ENCODE data around the gene IMPACT.

The IMPACT gene

DNA sequence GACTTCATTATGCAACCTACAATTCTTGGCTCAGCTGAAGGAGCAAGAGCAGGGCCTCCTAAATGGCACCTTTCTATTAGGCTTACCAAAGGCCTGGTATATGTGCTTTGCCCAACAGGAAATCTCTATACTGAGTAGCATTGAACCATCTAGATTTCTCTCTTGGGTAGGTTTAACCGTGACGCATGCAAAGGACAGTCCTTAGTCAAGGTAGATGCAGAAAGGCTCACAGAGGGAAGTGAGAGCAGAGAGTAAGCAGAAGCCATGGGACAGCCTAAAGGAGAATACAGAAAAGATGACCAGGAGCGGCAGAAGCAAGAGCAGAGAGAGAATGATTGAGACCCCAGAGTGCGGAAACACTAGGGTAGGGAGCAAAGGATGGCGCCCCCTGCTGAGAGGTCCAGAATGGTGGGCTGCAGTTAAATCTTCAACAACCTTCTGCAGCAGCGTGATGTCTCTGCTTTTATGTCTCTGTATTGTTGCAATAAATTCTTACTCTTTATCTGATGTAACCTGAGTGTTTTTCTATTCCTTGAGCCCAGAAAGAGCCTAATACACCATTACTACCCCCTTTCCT is 24.2 kb upstream of the IMPACT start:
- no peak for DNase-seq (ENCODE audit: low read depth)
- TF ChIP-seq, protein P1, sequence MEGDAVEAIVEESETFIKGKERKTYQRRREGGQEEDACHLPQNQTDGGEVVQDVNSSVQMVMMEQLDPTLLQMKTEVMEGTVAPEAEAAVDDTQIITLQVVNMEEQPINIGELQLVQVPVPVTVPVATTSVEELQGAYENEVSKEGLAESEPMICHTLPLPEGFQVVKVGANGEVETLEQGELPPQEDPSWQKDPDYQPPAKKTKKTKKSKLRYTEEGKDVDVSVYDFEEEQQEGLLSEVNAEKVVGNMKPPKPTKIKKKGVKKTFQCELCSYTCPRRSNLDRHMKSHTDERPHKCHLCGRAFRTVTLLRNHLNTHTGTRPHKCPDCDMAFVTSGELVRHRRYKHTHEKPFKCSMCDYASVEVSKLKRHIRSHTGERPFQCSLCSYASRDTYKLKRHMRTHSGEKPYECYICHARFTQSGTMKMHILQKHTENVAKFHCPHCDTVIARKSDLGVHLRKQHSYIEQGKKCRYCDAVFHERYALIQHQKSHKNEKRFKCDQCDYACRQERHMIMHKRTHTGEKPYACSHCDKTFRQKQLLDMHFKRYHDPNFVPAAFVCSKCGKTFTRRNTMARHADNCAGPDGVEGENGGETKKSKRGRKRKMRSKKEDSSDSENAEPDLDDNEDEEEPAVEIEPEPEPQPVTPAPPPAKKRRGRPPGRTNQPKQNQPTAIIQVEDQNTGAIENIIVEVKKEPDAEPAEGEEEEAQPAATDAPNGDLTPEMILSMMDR (IDR thresholded peaks at IDR 0.05; ENCODE audit: low read length, missing control alignments): peak; percentile 18
- H3K4me3 ChIP-seq (replicated peaks; ENCODE audit: low read depth, low read length): no peak overlapping the region

DNA sequence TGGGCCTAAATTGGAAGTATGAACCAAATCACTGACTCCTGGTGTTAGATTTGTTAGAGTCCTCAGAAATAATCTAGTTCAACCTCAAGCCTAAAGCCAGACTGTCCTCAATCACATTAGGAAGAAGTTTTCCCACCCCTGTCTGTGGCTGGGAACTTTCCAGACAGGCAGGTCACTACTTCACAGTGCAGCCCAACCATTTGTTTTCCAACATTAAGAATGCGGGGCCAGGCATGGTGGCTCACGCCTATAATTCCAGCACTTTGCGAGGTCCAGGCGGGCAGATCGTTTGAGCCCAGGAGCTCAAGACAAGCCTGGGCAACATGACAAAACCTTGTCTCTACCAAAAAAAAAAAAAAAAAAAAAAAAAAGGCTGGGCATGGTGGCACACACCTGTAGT is 23.4 kb upstream of the IMPACT start:
- H3K4me3 ChIP-seq (replicated peaks; ENCODE audit: low read depth, low read length): no peak overlapping the region
- no peak for DNase-seq (ENCODE audit: low read depth)
- TF ChIP-seq, protein P1 (IDR thresholded peaks at IDR 0.05; ENCODE audit: low read length, missing control alignments): no peak

DNA sequence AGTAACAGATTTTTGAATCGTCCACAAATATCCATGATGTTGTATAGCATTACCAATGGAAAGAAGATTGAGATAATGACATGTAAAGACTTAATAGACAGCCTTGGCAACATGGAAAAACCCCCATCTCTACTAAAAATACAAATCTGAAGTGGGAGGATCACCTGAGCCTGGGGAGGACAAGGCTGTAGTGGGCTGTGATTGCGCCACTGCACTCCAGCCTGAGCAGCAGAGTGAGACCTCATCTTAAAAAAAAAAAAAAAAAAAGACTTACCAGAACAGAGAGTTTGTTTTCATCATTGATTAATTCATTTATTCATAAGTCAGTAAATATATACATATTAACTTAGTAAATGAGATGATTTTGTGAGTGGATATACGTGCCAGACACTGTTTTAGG is 21.9 kb upstream of the IMPACT start:
- DNase-seq (ENCODE audit: low read depth): no peak
- TF ChIP-seq, protein P1 (IDR thresholded peaks at IDR 0.05; ENCODE audit: low read length, missing control alignments): no peak
- H3K4me3 ChIP-seq (replicated peaks; ENCODE audit: low read depth, low read length): no peak overlapping the region

DNA sequence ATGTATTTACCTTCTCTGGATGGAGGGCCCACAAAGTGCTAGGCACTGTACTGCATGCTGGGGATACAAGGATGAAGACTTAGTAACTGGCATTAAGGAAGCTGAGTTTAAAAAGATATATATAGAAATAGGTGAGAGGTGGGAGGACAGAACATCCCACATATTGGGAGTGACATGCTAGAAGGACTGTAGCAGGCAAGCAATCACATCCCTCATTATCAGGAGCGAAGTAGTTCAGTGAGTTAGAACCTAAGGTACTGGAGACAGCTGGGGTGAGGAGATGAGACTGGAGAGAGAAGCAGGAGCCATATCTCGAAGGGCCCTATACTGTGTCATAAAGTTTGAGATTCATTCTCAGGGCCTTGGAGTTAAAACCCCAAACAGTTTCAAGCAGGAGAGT is 18.0 kb upstream of the IMPACT start:
- no peak for DNase-seq (ENCODE audit: low read depth)
- no peak overlapping the region for H3K4me3 ChIP-seq (replicated peaks; ENCODE audit: low read depth, low read length)
- TF ChIP-seq, protein P1 (IDR thresholded peaks at IDR 0.05; ENCODE audit: low read length, missing control alignments): no peak

DNA sequence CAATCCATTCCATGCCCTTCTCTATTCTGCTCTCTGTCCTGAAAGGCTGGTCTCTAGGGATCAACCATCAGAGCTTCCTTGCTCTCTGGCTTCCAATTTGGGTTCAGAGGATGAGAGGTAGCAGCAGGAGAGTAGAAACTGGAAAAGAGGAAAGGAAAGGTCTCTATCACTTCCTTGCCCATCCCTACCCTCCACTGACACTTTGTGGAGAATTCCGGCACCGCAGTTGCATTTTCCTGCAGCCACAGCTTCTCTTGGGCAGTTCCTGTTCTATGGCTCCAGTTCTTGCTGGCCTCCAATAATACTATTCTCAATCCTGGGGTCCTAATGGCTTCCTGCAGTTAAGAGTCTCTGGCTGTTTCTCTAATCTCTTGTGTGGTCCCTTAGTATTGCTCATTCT is 13.3 kb upstream of the IMPACT start:
- TF ChIP-seq, protein P1 (IDR thresholded peaks at IDR 0.05; ENCODE audit: low read length, missing control alignments): peak; percentile 28
- no peak for DNase-seq (ENCODE audit: low read depth)
- H3K4me3 ChIP-seq (replicated peaks; ENCODE audit: low read depth, low read length): no peak overlapping the region

DNA sequence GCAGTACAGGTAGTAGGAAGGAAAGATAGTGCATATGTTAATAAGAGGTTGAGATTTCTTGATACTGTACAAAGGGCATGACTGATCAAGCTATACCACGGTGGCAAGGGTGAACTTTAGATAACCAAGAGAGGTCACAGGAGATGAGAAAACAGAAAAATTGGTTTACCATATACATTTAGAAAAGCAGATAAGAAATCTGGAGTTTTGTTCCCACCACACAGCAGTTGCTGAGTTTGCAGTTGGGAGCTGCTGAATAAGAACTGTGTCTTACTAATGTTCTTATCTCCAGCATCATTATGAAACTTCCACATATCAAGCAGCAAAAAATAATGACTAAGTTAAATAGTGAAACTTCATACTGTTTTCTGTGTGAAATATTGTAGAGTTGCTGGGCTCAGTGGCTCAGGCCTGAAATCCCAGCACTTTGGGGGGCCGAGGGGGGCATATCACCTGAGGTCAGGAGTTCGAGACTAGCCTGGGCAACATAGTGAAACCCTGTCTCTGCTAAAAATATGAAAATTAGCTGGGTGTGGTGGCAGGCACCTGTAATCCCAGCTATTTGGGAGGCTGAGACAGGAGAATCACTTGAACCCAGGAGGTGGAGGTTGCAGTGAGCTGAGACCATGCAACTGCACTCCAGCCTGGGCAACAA is 12.0 kb upstream of the IMPACT start:
- no peak for DNase-seq (ENCODE audit: low read depth)
- TF ChIP-seq, protein P1 (IDR thresholded peaks at IDR 0.05; ENCODE audit: low read length, missing control alignments): no peak
- H3K4me3 ChIP-seq (replicated peaks; ENCODE audit: low read depth, low read length): no peak overlapping the region

DNA sequence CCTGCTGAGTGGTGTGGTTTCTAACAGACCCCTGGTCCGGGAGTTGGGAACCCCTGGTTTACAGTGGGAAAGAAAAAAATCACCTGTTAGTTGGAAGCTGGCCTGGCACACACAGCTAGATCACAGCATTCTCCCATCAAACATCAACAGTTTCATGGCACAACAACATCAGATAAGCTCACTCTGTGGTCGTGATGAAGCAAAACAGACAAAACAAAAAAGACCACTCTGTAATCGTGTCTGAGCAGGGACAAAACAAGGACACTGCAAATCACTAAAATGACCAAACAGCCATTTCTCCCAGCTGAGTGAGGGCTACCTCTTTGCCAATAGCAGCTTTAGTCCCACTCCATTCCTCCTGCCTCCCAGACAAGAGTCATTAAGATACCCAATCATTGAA is 9.0 kb upstream of the IMPACT start:
- no peak for DNase-seq (ENCODE audit: low read depth)
- TF ChIP-seq, protein P1 (IDR thresholded peaks at IDR 0.05; ENCODE audit: low read length, missing control alignments): no peak
- H3K4me3 ChIP-seq (replicated peaks; ENCODE audit: low read depth, low read length): no peak overlapping the region
